Stimulated activated CD8-positive, alpha-beta memory T cell treated with anti-CD3 and anti-CD28 coated beads, Interleukin-2, amount 100 ng/mL, for 48 hours (primary cell): ENCODE results near the gene CYP3A5.
"Not testable (repeated sequence)": the region's sequence is repeated elsewhere in the genome, so short reads cannot be mapped to it uniquely, and the experiment has no call there.

Source experiments
- DNase-seq, 2 donors: peaks; one replicate each; pipeline ENCODE4 v3.0.0-alpha.2; 2020; ENCODE audit warnings: low read depth in 2 of 2

The CYP3A5 gene

DNA sequence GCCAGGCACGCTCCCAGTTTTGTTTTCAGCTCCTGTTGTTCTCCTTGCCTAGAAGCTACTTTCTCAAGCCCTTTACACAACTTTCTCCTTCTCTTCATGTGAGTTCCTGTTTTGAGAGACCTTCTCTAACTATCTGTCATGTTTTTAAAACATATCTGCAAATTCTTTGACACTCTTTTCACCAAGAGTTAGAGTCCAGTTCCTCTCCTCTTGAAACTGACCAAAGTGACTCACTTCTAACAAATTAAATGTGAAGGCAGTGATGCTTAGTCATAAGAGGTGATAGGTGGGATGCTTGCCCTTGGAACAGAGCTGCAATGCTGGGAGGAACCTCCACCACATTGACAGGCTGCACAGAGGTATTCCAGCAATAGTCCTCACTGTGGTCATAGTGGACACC is 37.8 kb downstream of the CYP3A5 start:
- no peak for DNase-seq

DNA sequence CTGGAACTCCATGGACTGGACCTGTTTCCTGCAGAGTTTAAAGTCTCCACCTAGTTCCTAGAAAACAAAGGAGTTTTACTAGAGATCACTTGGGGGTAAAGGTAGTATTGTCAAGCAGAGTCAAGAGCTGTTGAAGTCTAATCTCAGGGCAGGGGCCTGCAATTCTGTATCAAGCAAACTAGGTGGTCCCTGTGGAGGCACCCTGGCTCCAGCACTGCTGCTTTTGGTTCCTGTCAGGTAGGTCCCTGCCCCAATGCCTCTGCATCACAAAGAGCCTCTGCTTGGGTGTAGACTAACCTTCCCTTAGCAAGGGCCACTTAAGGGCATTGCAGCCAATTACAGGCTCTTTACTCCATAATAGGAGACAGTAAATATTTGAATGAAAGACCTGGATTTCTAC is 40.5 kb downstream of the CYP3A5 start:
- DNase-seq: no peak

DNA sequence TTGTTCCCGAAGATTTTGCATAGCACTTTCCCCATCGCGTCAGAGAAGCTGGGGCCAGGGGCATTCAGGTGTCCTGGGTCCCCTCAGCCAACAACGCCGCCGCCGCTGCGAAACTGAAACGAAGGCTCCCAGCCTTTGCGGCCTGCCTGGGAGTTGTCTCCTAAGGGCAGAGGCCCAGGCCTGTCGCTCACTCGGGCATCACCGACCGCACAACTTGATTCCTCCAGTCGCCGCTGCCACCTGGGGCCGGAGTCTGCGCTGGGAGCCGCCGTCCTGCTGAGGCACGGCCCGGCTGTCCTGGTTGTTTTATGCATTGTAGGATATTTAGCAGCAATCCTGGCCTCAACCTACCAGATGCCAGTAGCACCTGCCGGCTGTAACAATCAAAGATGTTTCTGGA is 41.1 kb downstream of the CYP3A5 start:
- no peak for DNase-seq

DNA sequence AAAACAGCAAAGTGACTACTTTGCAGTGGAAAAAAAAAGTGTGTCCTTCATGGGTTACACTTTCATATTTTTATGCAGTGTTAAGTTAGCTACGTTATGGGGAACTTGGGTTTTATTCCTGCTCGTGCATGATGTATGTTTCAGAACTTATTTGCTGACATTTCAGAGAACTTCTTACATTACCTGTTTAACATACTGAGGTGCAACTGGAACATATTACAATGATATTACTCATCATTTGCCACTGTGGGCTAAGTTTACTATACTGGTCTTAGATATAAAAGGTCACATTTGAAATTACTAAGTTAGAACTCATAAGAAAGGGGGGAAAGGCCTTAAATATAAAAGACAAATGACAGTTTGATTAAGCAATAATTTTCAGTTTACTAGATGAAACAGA is 42.4 kb downstream of the CYP3A5 start:
- not testable (repeated sequence) for DNase-seq

DNA sequence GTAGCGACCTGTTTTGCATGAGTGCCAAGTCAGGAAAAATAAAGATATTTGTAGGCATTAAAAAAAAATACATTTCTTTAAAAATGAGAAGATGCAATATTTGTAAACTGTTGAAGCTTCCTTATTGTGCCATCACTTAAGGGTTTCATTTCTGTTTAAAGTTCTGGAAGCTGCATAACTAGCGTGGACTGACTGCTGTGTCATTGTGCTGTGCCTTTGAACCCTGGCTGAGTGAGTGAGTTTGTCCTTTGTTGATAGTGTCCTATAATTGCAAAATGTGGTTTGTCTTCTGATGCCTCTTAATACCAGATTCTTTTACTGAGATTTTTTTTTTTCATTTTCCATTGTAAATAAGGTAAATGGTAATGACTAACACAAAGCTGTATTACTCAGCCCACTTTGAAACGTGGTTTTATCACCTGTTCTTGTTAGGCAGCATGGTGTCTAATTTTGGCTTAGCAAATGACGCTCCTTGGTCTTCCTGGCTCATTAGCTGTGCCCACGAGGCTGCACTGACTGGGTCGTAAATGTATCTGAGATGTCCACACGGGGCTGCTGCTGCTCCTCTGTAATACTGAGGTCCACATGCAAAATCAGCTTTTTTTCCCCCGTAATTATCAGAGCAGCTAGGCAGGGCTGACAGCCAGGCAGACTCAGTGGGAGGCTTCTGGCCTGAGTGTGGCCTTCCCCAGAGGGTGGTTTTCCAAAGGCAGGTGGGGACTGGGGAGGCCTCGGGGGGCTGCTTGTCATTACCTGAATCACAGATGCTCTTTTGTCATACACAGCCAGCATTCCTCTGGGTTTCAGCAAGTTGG is 48.3 kb downstream of the CYP3A5 start:
- DNase-seq: no peak

DNA sequence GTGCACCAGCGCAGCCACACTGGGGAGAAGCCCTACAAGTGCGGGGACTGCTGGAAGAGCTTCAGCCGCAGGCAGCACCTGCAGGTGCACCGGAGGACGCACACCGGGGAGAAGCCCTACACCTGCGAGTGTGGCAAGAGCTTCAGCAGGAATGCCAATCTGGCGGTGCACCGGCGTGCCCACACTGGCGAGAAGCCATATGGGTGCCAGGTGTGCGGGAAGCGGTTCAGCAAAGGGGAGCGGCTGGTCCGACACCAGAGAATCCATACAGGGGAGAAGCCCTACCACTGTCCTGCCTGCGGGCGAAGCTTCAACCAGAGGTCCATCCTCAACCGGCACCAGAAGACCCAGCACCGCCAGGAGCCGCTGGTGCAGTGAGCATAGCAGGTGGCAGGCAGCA is 50.2 kb downstream of the CYP3A5 start:
- DNase-seq: no peak

DNA sequence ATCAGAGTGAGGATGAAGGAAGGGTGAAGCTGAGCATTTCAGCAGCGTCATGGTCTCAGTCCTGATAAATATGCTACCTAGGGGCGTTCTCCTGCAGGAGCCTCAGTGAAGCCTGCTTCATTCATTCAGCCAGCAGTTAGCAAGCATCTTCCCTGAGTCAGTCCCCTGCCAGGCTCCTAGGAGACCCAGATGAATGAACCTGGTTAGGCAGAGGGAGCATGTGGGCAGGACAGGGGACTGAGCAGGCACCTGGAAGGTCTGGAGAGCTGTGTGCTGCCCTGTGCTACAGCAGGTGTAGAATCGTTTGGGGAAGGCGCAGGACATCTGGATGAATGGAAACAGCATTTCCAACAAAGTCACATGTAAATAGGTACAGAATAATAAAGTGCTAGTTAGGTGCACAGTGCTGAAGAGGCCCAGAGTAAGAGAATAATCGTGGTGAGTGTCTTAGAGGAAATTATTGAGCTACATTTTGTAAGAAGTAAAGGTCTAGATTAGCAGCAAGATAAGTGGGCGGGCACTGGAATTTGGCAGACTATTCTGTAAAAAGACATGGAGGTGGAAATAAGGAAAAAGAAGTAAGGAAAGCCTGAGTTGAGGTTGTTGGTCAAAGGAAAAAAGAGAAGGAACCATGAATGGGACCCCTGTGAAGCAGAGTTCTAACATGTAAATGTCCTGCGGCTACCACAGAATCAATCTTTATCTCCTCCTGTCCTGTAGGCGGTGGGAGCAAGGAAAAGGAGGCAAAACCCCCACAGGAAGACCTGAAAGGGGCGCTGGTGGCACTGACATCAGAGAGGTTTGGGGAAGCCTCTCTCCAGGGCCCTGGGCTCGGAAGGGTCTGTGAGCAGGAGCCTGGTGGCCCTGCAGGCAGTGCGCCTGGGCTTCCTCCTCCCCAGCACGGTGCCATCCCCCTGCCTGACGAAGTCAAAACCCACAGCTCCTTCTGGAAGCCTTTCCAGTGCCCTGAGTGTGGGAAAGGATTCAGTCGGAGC is 51.0 kb downstream of the CYP3A5 start:
- no peak for DNase-seq

DNA sequence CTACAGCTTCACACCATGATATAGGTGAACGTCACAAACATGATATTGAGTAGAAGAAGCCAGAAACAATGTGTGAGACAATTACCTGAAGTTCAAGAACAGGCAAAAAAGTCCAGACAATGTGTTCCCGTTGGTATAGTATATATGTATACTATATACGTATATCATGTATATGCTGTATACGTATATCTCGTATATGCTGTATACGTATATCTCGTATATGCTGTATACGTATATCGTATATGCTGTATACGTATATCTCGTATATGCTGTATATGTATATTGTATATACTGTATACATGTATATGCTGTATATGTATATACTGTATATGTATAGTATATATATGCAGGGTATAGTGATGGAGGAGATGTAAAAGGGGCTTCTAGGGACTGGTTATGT is 52.3 kb downstream of the CYP3A5 start:
- DNase-seq: no peak

DNA sequence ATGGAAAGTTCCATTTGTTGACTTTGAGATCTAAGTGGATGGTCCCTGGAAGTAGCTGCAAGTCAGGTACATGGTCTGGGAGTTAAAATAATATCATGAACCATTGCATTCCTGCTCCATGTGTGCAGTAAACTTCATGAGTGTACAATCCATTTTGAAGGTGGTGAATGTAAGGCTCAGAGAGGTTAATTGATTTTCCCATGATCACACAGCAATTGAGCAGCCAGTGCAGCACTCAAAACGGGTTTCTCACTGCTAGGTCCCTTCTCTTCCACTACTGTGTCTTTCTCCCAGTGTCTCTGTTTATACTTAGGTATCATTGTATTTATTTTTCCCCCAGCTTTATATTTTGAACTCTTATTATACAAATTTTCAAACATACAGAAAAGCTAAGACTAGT is 53.1 kb downstream of the CYP3A5 start:
- DNase-seq: no peak

DNA sequence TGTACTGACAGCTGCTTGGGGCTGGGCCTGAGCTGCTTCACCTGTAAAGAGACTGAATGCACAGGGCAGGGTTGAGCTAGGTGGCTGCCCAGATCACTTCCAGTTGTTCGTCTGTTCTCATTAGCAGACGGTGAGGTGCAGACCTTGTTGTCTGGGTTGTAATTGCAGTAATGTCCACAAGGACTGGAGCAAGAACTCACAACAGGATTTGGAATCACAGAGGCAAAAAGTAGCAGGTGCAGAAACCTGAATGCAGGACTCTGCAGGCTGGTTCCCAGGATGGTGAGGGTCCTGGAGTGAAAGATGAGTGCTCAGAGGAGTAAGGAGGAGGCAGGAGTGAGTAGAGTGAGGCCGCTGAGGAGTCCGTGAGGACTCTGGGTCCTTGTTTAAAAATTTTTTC is 53.8 kb downstream of the CYP3A5 start:
- no peak for DNase-seq

DNA sequence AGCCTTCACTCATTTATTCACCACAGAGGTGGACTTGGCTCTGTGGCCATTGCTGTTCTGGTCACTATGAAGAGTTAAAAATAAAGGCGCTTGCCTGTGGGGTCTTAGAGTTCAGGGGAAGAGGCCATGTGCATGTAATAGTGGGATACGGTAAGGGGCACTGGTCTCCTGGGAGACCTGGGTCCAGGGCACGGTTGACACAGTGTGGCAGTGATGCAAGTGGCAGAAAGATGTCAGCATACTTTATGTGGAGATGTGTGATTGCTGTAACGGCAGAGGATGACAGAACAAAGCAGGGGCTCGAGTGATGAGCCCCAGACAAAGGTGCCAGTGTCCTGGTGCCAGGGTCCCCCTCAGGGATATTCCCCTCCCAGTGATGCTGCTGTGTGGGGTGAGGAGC is 54.5 kb downstream of the CYP3A5 start:
- DNase-seq: no peak

DNA sequence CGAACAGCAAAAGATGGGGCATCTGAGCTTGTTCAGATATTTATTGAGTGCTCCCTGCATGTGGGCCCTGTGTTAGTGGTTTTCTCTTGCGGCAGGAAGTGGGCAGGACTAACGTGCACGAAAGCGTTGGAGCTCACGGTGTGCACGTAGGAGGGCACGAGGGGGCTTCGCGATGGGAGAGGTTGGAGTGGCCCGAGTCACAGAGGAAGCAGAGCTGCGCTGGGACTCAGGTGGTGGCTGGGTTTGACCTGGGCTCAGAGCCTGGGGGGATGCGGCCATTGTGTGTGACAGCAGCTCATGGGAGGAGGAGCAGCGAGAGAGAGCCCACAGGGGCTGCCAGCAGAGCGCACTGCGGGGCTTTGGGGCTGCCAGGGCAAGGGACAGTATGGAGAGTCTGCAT is 55.3 kb downstream of the CYP3A5 start:
- peak; percentile 67 to 69 for DNase-seq

DNA sequence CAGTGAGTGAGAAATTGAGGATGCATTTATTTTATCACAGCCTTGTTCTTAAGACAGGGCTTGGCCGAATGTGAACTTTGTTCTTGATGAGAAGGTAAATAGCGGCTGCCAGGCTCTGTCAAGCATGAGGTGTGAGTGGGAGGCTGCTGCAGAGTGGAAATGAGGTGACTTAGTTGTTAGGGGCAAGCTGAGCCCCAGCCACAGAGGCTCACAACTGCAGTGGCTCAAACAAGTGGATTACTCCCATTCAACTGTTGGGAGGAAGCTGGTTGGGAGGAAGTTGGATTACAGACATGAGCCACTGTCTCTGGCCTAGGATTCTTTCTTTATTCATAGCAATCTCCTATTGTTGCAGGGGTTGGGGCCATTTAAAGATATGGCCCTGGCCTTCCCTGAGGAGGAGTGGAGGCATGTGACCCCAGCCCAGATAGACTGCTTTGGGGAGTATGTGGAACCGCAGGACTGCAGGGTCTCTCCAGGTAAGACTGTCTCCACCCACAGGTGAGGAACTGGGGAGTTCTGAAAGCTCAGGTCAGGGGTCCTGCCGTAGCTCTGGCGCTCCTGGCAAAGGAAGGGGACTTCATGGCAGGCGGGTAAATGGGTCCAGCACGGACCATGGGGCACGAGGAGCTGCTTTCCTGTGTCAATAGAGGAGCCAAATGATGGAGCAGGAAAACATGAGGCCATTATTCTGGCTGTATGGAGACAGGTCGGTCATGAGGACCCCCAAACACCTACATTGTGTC is 55.9 kb downstream of the CYP3A5 start:
- DNase-seq: peak in 1 of 2 donors; percentile 28

DNA sequence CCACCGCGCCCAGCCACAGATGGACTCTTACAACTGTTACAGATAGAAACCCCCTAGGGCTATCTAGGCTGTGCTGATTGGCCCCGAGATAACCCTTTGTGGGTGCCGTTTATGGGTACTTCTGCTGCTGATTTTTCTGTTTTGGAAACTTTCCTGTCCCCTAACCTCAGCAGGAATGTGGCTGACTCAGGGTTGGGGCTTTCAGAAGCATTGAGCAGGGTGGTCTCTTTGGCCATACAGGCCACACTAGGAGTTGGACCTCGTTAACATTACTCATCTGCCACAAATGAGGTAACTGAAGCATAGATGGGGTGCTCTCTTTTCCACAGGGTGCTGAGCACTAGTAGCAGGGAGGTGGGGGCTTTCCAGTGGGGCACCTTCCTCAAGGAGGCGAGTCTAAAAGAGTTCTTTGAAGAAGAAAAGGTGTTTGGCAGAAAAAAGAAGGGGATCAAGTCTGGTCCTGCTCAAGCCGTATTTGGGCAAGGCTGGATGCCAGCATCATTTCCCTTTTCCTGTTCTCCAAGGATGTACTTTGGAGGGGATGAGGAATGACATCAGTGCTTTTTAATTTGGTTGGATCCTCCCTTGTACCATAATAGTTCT is 56.6 kb downstream of the CYP3A5 start:
- peak in 1 of 2 donors; percentile 39 for DNase-seq

DNA sequence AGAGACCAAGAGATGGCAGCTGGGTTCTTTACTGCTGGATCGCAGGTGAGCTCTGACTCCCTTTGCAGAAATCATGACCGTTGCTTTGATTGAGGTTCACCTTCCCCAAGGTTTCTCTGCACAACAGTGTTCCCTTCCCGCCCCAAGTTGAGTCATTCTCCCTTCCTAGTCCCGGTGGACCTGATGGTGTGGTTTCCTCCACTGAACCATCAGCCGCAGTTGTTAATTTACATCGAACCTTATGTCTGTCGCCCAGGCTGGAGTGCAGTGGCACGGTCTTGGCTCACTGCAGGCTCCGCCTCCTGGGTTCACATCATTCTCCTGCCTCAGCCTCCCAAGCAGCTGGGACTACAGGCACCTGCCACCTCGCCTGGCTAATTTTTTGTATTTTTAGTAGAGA is 57.2 kb downstream of the CYP3A5 start:
- no peak for DNase-seq

DNA sequence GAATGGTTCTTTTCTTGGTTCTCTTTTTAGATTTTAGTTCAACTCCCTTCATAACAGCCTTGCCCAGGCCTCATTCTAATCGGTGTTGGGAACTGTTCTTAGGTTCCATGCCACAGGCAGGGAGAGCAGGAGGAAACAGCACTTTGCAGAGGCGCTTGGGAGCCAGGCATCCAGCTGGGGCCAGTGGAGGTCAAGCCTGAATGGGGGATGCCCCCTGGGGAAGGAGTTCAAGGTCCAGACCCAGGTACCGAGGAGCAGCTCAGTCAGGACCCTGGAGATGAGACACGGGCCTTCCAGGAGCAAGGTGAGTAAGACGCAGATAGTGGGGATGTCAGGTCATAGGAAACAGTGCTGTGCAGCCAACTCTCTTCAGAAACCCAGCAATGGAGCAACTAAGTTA is 58.5 kb downstream of the CYP3A5 start:
- no peak for DNase-seq

DNA sequence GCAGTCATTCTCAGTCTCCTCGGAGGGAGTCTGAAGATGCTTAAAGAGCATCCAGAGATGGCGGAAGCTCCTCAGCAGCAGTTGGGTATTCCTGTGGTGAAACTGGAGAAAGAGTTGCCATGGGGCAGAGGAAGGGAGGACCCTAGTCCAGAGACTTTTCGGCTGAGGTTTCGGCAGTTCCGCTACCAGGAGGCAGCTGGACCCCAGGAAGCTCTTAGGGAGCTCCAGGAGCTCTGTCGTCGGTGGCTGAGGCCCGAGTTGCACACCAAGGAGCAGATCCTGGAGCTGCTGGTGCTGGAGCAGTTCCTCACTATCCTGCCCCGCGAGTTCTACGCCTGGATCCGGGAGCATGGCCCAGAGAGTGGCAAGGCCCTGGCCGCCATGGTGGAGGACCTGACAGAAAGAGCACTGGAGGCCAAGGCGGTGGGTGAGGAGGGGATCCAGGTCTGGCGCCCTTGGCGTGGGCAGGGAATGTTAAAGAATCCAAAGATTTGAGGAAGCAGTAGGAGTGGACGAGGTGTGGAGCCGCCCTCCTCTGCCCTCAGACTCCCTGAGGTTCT is 60.1 kb downstream of the CYP3A5 start:
- no peak for DNase-seq

DNA sequence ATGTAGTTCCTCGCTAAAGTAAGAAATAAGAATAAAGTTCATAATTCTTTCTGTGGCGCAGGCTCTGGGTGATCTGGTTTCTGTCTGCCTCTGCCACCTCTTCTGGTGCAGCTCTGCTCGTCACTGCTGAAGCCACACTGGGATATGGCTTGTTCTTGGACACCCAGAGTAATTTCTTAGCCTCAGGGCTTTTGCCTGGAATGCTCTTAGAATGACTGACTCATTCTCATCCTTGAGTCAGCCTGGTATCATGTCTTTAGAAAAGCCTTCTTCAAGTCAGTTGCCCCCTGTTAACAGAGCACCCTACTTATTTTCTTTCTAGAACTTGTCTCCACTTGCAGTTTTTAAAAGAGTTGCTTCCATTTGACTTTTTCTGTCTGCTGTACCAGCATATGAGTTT is 61.1 kb downstream of the CYP3A5 start:
- DNase-seq: no peak

DNA sequence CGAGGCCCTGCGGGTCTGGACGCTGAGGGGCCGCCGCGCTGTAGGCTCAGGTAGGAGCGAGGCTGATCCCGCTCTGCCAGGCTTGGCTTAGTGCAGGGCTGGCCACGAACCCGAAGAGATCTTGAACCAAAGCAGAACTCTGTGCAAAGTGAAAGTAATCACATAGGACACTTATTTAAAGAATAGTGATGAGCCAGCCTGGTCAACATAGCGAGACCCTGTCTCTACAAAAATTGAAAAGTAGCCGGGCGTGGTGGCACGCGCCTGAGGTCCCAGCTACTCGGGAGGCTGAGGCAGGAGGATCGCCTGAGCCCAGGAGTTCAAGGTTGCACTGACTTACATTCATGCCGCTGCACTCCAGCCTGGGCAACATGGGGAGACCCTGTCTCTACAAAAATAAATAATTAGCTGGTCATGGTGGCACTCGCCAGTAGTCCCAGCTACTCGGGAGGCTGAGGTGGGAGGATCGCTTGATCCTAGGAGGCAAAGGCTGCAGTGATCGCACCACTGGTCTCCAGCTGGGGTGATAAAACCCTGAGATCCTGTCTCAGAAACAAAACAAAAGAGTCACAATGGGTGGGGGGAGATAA is 62.5 kb downstream of the CYP3A5 start:
- no peak for DNase-seq

DNA sequence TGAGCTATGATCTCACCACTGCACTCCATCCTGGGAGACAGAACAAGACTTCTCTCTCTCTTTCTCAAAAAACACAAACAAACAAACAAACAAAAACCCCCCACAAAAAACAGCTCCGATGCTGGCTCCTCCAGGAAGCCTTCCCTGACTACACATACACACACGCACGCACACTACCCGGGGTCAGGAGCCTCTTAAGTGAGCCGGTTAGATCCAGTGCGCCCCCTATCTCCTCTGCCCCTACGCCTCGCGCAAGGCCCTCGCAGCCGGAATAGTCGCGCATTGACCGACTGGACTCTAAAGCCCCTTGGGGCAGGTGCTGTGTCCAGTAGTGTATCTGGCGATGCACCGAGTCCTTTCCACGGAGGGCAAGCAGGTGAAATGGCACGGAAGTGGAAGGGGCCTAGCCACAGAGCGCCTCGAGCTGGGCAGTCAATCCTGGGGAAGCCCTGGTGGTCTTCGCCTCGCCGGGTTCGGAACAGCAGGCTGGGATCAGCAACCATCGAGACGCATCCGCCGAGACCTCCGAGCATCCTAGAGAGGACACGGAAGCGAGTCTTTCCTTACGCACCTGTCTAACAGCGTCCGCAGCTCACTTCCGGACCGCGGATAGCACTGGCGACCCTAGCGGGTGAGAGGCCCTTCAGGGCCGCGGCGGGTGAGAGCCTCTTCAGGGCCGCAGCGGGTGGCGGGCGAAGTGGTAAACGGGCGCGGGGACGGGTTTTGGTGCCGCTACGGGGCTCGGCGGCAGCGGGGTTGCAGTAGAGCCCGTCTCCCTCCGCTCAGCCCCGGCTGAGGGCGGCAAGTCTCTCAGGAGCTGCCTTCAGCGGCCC is 63.2 kb downstream of the CYP3A5 start, which contains the start of gene ZSCAN25:
ZSCAN25 (plus strand) TSS at position 588 of the 833 bp plus-strand sequence. CDS start 2,661 bp downstream, outside the sequence.
- DNase-seq: peak; percentile 72 to 84
